Caki2 (cell line): ENCODE measurements around the gene NINL. TPM values are rescaled to one million over a fixed set of nuclear protein-coding genes. Genes with fewer than 3 reads are reported as not detected.

Experiments used
- DNase-seq: peaks from one replicate; pipeline ENCODE4 v3.0.0-alpha.2; 2015; ENCODE audit warnings: low read depth
- in situ Hi-C: cut with HindIII; loops from 2 replicates; pipeline ENCODE4 v1.10.0; 2016; ENCODE audit warnings: low sequenced_read_pairs, low pct_unique_long_range_greater_than_20kb, mixed read lengths
- total RNA-seq: library from RNA; depleted of rRNA; stranded (reverse); fragments of >200 nt; shearing (Covaris generic); gene quantifications from 2 replicates; pipeline ENCODE4 v1.2.3, GENCODE V29; 2014; ENCODE audit warnings: low replicate concordance

NINL gene
- total RNA-seq, 1 experiment from 2014 or later = 9.2 TPM

GRCh38 chr20:25461786-25462545, 123.4 kb downstream of the NINL start:
- DNase-seq = no peak
- in situ Hi-C loops = no loop called here

GRCh38 chr20:25461281-25461650, 124.1 kb downstream of the NINL start:
- DNase-seq = no peak
- in situ Hi-C loops = no loop called here

GRCh38 chr20:25460566-25461280, 124.6 kb downstream of the NINL start:
- in situ Hi-C loops = no loop called here
- no peak for DNase-seq

GRCh38 chr20:25459916-25460535, 125.3 kb downstream of the NINL start:
- in situ Hi-C loops = no loop called here
- DNase-seq = no peak

DNA sequence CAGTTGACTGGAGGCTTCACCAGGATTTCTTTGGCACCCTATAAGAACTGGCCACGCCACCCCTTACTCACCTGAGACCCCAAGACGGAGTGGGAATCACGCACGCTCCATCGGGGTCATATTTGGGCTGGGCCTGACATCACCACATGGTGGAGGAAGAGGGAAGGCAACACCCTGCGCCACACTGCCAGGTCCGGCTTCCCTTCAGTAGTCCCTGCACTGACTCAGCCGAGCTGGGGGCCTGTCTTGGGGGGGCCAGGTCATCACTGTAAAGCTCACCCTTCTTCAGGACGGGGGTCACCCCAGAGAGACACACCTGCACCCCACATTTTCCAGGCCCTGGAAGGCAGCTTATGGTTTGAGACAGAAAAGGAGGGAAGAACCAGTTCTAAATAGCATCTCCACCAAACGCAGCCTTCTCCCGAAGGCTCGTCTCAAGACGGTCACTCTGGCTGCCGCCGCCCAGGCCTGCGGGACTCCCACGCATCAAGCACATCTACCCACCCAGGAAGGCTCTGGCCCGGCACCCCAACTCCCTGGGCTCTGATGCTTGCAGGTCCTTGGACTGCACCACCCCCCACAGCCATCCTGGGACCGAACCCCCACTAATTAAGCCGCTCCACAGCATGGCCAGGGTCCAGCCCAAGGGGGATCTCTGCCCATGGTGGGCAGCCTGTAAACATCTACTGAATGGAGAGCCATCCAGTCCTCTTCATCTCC, 126.1 kb downstream of the NINL start:
- in situ Hi-C loops = no loop called here
- DNase-seq = no peak

DNA sequence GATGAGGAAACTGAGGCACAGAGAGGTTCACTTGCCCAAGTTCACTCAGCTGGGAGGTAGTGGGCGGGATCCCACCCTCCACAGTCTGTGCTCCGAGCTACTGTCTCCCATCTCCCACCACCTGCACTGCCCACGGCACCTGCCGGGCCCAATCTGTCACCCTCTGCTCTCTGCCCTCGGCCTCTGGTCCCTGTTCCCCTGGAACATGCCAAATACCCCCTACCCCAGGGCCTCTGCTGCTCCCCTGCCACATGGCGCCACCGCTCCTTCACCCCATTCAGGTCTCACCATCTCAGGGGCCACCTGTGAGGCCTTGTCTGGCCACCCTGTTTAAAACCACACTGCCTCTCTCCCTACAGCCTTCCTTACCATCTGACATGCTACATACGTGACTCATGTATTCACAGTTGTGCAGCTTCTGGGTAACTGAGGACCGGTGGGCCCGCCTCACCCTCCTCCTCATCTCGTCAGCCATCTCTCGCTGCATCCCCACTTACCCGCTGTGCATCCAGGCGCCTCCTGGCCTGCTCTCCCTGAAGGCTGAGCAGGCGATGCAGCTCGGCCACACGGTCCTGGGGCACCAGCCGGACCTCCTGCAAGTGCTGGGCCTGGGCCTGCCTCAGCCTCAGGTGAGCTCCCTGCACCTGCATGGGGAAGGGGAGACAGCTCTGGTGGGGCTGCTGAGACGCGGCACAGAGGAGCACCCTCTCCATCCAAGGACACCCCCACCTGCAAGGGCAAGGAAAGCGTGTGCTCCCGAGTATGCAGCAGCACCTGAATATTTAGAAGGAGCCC, 127.2 kb downstream of the NINL start:
- DNase-seq = no peak
- in situ Hi-C loops = no loop called here

GRCh38 chr20:25454153-25454900, 131.0 kb downstream of the NINL start:
- in situ Hi-C loops = no loop called here
- DNase-seq = no peak

DNA sequence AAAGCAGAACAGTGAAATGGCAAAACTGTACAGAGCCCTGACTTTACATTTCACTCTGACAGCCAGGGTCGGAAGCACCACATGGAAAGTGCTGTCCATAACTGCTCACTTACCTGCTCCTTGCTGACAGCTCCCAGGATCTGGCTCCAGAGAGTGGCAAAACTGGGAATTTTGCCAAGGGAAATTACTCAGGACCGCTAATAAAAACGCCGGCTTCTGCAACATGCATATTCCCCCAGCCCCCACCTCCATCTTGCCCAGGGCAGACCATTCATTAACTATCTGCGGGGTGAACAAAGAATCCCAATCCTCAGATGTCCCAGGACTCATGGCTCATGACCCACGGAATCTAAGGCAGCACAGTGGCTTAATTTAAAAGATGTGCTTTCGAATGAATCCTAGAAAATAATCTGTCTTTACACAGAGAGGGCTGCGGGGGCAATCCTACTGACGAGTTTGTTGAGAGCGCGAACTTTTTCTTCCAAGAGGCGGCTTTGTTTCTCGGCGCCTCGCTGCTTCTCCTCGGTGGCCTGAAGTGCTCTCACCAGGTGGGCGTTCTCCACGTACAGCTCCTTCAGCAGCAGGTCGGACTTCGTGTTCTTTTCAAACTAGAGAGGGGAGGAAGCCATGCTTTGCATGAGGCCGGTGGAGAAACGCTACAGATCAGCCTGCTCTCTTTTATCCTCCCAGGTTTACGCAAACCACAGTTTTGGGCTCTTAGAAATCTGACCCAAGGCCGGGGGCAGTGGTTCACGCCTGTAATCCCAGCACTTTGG, 132.1 kb downstream of the NINL start:
- in situ Hi-C loops = no loop called here

DNA sequence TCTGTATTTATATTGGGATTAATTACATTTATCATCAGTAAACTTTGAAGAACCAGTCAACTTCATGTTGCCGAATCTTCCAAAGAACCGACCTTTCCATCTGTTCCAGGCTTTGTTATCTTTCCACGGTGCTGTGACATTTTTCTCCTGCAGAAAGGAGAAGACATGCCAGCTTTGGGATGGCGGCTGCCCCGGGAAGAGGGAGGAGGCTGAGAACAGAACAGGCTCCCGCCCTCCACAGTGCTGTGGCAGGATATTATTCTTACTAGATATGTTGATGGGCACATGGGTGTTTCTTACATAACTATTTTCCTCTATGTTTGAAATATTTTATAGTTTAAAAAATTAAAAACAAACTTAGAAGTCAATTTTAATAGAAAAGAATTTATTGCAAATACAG, 133.0 kb downstream of the NINL start:
- DNase-seq = no peak
- in situ Hi-C loops = no loop called here

More for the DNA sequence above, 132.1 kb downstream of the NINL start:
- DNase-seq = peak; percentile 42

- no peak for DNase-seq
- in situ Hi-C loops = no loop called here
Observed at GRCh38 chr20:25447671-25448070, 137.7 kb downstream of the NINL start.

- in situ Hi-C loops = no loop called here
- DNase-seq = no peak
Observed at GRCh38 chr20:25444556-25444955, 140.8 kb downstream of the NINL start.

DNA sequence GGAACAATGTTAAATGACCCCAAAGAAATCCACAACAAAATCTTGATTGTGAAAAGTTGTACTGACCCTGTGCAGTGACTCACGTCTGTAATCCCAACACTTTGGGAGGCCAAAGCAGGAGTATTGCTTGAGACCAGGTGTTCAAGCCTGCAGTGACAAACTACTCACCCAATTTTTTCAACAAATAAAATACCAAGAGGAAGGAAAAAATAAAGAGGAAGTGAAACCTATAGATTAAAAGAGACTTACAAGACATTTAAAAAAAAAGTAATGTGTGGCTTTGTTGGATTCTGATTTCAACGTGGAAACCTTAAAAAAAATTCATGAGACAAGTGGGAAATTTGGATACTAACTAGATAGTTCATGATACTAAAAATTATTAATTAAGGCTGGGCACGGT, 146.0 kb downstream of the NINL start:
- in situ Hi-C loops = no loop called here
- no peak for DNase-seq

DNA sequence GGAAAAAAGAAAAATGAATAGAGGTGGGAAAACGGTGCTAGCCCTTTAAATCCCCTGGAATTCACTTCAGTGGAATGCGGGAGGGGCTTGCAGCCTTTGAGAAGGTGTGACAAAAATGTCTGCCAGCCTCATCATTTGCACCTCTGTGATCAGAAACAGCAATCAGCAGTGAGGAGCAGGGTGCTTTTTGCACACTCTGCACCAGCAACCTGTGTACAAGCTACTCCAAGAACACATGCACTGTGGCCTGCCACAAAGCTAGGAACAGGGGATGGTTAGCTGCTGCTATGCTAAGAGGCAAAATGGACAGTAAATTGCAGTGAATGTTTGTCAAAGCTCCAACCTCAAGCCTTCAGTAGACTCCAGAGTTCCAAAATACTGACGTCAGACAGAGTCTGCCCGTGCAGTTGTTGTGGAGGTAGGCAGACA, 148.2 kb downstream of the NINL start:
- in situ Hi-C loops = no loop called here
- DNase-seq = no peak

GRCh38 chr20:25424536-25424935, 160.8 kb downstream of the NINL start:
- DNase-seq = no peak
- in situ Hi-C loops = no loop called here

GRCh38 chr20:25422032-25422431, 163.3 kb downstream of the NINL start:
- no peak for DNase-seq
- in situ Hi-C loops = no loop called here

DNA sequence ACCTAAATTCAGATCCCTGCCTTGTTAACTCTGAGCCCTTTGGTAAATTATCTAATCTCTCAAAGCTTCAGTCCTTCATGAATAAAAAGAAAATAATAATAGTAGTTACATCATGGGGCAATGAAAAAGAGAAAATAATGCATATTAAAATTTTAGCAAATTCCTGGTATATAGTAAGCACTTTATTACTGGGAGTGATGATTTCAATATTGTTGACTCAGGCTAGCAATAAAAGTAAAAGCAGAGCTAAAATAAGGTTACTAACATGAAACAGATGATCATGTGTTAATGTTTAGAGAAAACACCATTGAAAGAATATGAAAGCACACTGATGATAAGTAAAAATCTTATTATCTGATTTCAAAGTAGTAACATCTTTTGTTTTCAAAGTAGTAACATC, 164.2 kb downstream of the NINL start:
- no peak for DNase-seq
- in situ Hi-C loops = no loop called here

GRCh38 chr20:25418776-25419175, 166.6 kb downstream of the NINL start:
- DNase-seq = no peak
- in situ Hi-C loops = no loop called here
